ENCODE results near the gene NID2. TPM values are rescaled to one million over a fixed set of nuclear protein-coding genes. Genes with fewer than 3 reads are reported as not detected.

The NID2 gene
- total RNA-seq, 1 donor: 146 TPM

- peak within 1 kb of the TSS; percentile 95 for H3K4me3 ChIP-seq (ENCODE audit: low read depth, low read length)
- peak; percentile 92 for DNase-seq (ENCODE audit: low read depth)
These were observed 79.3 kb downstream of the NID2 start, which contains the start of gene RTRAF for GRCh38 chr14:51989293-51990234. Gene RTRAF, plus strand, starts transcription at chr14:51989546. Its CDS starts 94 bp downstream, at chr14:51989640.

GRCh38 chr14:51988221-51988620 lies 80.6 kb downstream of the NID2 start:
- TF ChIP-seq CTCF (IDR thresholded peaks at IDR 0.05; ENCODE audit: insufficient read depth, low read length): no peak
- H3K4me3 ChIP-seq (ENCODE audit: low read depth, low read length): no peak overlapping the region
- no peak for DNase-seq (ENCODE audit: low read depth)

More at GRCh38 chr14:51989293-51990234, 79.3 kb downstream of the NID2 start, which contains the start of gene RTRAF:
- TF ChIP-seq CTCF (IDR thresholded peaks at IDR 0.05; ENCODE audit: insufficient read depth, low read length): no peak

- TF ChIP-seq CTCF (IDR thresholded peaks at IDR 0.05; ENCODE audit: insufficient read depth, low read length): no peak
- no peak overlapping the region for H3K4me3 ChIP-seq (ENCODE audit: low read depth, low read length)
- DNase-seq (ENCODE audit: low read depth): no peak
These were observed 87.5 kb downstream of the NID2 start for GRCh38 chr14:51981218-51981854.

GRCh38 chr14:51979088-51979709 lies 89.7 kb downstream of the NID2 start:
- no peak overlapping the region for H3K4me3 ChIP-seq (ENCODE audit: low read depth, low read length)
- peak; percentile 86 for DNase-seq (ENCODE audit: low read depth)
- peak; percentile 90 for TF ChIP-seq CTCF (IDR thresholded peaks at IDR 0.05; ENCODE audit: insufficient read depth, low read length)

GRCh38 chr14:51978681-51979085 lies 90.2 kb downstream of the NID2 start:
- H3K4me3 ChIP-seq (ENCODE audit: low read depth, low read length): no peak overlapping the region
- TF ChIP-seq CTCF (IDR thresholded peaks at IDR 0.05; ENCODE audit: insufficient read depth, low read length): no peak
- DNase-seq (ENCODE audit: low read depth): peak; percentile 71

GRCh38 chr14:51977075-51977474 lies 91.8 kb downstream of the NID2 start:
- DNase-seq (ENCODE audit: low read depth): peak; percentile 32
- no peak overlapping the region for H3K4me3 ChIP-seq (ENCODE audit: low read depth, low read length)
- TF ChIP-seq CTCF (IDR thresholded peaks at IDR 0.05; ENCODE audit: insufficient read depth, low read length): no peak

Data from fibroblast of the aortic adventitia (primary cell).